Raji (cell line): Measurements from ENCODE around the gene ATG7.

Experiments
- POLR2A ChIP-seq: IDR thresholded peaks from 2 replicates; pipeline ENCODE4 v1.6.1; 2011; ENCODE audit warnings: low read depth, low read length, control low read depth; ENCODE audit not compliant: insufficient read depth

The ATG7 gene

GRCh38 chr3:11544412-11545181 is 272.4 kb downstream of the ATG7 start:
- TF ChIP-seq POLR2A: no peak

DNA sequence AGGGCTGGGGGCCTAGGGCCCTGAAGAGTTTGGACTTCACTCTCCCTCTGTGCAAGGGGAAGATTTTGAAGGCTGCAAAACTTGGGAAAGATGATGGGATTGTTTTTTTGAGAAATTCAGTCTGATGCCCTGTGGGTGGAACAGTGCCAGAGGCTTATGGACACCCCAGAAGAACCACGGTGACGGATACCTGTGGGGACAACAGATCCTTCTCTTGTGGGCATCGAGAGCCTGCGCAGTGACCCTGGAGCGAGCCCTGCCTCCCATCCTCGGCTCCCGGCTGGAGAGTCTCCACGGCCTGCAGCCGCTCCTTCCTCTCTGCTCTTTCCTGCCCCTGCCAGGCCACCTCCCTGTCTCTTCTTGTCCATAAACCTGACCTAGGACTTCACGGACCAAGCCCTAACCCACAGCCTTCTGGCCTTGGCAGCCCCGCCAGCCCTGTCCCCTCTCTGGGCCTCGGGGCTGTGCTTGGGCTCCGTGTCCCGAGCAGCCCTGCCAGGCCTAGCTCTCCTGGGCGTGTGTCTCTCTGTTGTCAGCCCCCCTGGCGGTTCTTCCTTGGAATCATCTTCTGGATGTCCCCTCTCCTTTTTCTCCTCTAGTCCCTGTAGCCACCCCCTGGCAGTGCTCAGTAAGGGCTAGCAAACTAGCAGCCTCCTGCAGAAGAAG is 273.1 kb downstream of the ATG7 start:
- no peak for TF ChIP-seq POLR2A

DNA sequence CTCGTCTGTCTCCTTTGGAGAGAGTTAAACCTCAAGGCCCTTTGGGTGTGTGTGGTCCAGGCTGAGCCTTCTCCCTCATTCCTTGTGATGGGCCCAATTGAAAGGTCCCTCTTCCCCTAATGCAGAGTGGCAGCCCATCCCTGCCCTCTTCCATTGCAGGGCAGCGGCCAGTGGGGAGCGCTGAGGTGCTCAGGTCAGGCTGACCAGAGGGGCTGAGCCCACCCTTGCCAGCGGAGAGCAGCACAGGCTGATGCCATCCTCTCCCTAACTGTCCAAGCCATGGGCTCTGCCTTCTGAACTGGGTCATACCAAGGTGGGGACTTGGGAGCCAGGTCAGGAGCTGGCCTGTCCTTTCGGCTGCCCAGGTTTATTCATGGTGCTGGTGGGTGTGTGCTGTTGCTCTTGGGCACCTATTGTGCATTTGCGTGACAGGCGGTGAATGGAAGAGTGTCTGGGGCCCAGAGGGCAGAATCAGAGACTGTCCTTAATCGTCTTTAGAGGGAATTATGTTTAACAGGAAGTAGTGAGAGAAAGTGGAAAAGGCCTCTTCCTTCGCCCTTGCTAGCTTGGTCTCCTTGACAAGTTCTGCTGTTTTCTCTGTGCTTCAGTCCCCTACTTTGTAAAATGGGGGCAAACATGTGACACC is 274.6 kb downstream of the ATG7 start:
- TF ChIP-seq POLR2A: no peak

DNA sequence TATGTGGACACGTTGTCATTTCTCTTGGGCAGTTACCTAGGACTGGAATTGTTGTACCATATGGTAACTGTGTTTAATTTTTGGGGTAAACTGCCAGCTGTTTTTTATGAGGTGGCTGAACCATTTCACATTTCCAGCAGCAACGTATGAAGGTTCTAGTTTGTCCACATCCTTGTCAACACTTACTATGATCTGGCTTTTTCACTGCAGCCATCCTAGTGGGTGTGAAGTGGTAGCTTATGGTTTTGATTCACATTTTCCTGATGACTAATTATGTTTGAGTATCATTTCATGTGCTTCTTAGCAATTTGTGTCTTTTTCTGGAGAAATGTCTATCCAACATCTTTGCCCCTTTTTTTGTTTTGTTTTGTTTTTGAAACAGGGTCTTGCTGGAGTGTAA is 275.3 kb downstream of the ATG7 start:
- TF ChIP-seq POLR2A: no peak

DNA sequence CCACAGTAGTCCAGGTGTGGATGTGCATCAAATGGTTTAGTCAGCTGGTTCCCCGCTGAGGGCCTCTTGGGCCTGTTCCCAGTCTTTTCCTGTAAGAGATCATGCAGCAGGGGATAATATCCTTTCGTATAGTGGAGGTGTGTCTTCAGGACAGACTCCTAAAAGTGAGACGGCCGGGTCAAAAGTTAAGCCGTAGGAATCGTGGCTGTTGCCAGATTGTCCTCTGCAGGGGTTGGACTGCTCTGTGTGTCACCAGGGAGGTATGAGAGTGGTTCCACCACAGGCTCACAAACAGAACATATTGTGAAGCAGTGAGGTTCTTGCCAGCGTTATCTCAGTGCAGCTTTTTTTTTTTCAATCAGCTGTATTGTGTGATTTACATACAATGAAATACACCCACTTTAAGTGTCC is 276.5 kb downstream of the ATG7 start:
- no peak for TF ChIP-seq POLR2A

- TF ChIP-seq POLR2A: no peak
Measured at GRCh38 chr3:11549580-11550140, 277.5 kb downstream of the ATG7 start.

DNA sequence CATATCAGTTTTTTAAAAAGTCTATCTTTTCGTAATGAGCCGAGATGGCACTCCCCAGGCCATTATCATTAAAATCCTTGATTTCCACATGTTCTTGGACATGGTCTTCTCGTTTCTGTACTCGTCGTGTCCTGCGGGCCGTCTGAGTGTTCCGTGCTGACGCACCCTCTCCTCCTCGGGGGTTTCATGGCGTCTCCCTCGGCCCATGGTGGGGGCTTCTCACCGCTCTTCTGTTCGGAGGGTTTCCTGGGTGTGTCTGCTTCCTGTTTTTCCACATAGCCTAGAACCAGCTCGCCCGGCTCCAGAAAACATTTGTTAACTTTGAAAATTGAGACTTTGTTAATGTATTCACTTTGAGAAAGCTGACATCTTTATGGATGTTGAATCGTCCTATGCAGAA is 278.8 kb downstream of the ATG7 start:
- TF ChIP-seq POLR2A: no peak

DNA sequence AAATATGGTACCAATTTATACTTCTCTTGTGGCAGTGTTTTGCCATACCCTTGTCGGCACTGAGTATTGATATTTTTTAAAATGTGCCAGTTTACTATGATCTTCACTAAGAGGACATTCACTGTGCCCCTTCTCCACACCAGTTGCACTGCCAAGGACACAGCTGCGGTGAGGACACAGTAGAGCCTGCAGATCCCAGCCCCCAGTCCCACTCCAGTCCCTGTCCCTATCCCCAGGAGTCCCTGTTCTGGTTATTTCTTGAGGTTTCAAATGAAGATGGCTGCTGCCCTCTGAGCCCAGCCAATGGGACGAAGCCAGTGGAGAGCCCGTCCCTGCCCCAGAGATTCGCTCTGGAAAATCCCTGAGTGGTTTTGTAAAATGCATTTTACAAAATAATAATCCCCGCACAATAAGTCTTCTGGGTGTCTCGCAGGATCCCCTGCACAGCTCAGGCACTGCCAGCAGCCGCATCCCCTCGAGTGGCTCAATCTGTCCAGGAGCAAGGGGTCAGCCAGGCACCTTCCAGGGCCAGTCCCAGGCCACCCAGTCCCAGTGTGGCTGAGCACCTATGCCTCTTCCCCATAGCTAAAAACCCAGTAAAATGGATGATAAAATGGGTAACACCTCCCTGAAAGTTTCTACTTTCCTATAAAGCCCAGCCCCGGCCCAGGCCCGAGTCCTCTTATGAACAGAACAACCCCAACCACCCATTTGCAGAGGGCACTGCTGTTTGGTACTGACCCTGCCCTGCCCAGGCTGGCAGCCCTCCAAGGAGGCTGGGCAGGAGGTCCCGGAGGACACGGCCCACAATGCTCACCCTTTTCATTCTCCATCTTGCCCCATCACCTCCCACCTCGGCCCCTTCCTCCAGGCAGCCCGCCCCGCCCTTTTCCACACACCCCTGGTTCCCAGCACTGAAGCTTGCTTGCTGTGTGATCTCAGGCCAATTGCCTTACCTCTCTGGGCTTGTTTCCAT is 280.4 kb downstream of the ATG7 start:
- TF ChIP-seq POLR2A: no peak

GRCh38 chr3:11553436-11554235 is 281.4 kb downstream of the ATG7 start:
- no peak for TF ChIP-seq POLR2A

DNA sequence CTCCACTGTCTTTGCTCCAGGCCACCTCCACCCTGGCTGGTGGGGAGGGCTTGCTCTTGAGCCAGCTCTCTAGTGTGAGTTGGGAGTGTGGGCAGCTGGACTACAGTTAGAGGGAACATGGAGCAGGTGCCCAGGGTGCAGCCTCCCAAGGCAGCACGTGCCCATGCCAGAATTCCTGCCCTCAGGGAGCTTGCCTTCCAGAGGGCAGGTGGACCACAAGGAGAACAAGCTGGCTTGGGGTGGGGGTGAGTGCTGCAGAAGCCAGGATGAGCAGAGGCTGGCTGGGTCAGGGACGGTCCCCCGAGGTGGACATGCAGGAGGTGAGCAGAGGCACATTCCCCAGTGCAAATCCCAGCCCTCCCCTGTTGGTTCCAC is 282.0 kb downstream of the ATG7 start:
- TF ChIP-seq POLR2A: no peak

DNA sequence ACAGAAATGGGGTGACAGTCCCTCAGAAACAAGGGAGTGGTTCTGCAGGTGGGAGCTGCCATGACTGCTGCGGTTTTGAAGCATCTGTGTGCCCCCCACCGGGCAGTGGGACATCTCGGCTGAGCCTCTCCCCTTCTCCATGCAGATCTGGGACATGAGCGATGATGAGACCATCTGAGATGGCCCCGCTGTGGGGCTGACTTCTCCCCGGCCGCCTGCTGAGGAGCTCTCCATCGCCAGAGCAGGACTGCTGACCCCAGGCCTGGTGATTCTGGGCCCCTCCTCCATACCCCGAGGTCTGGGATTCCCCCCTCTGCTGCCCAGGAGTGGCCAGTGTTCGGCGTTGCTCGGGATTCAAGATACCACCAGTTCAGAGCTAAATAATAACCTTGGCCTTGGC is 282.5 kb downstream of the ATG7 start:
- no peak for TF ChIP-seq POLR2A

DNA sequence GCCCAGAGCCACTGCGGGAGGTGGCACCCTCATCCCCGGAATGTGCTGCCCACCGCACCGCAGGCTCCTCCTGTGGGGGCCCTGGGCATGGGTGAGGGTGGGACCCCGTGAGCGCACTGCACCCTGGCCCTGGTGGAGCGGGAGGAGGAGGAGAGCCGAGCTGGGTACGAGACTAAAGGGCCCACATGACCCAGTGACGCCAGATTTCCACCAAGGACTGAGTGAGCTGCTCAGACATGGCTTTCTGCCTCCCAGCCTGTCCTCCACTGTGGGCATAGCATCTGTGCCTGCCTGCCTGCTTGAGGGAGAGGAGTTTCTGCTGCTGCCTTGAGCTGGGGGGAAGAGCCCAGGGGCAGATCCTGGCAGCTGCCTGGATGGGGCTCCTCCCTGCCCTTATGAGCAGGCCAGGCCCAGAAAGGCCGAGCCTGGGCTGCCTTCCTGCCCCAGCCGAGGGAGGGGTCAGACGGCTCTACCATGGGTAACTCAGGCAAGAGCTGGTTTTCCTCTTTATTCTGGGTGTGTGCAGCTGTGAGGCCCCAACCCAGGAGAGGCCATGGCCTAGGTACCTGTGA is 283.1 kb downstream of the ATG7 start:
- no peak for TF ChIP-seq POLR2A

DNA sequence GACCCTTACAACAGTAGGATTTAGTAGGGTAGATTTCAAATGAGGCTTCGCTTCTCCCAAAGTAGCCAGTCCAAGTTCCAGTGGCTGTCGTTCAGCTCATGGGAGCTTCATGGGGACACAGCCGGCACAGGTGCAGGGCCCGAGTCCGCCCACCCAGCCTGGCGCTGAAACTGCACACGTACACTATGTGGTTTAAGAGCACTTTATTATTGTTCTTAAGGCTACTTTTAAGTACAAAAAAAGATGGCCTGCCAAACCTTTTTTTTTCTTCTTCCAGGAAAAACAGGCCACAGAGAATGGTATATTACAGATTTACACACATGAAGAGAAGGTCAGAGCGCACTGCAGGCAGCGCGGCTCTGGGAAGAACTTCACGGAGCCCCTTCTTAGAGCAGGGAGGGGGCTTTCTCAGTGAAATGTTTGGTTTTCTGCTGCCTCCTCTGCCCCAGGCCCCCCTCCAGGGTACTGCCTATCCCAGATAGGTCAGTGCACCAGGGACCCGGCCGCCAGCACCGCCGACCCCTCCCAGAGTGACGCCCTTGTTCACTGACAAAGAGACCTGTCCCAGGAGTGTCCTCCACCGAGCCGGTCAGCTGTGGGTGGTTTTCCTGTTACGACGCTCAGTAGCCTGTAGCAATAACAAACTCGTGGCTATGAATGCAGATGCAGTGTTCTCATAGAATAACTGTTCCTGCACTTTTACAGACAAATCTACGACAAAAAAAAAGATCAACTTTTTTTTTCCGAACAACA is 283.9 kb downstream of the ATG7 start:
- no peak for TF ChIP-seq POLR2A
